GM04503 (cell line): ENCODE data around the gene CASZ1.

Experiments used
- DNase-seq: peaks from one replicate; pipeline ENCODE4 v3.0.0-alpha.2; 2012; ENCODE audit warnings: low read depth

The CASZ1 gene

GRCh38 chr1:10670190-10670589 lies 126.3 kb downstream of the CASZ1 start:
- DNase-seq = no peak

DNA sequence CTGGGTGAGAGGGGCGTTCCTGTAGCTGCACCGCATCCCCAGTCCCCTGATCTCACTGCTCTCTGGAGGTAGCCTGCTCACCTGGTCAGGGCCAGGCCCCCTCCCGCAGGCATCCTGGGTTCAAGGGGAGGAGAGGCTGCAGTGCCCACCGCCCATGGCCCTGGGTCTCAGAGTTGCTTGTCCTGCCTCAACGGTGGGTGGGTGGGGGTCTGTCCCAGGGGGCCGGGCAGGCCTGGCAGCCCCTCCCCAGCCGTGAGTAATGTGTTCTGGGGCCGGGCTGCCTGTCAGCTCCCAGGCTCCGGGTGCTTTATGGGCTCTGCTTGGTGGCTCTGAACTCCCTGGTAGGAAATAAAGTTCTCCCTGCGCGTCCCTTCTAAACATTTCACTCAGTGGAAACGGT lies 126.9 kb downstream of the CASZ1 start:
- no peak for DNase-seq

GRCh38 chr1:10667861-10668761 lies 128.3 kb downstream of the CASZ1 start:
- DNase-seq = no peak

DNA sequence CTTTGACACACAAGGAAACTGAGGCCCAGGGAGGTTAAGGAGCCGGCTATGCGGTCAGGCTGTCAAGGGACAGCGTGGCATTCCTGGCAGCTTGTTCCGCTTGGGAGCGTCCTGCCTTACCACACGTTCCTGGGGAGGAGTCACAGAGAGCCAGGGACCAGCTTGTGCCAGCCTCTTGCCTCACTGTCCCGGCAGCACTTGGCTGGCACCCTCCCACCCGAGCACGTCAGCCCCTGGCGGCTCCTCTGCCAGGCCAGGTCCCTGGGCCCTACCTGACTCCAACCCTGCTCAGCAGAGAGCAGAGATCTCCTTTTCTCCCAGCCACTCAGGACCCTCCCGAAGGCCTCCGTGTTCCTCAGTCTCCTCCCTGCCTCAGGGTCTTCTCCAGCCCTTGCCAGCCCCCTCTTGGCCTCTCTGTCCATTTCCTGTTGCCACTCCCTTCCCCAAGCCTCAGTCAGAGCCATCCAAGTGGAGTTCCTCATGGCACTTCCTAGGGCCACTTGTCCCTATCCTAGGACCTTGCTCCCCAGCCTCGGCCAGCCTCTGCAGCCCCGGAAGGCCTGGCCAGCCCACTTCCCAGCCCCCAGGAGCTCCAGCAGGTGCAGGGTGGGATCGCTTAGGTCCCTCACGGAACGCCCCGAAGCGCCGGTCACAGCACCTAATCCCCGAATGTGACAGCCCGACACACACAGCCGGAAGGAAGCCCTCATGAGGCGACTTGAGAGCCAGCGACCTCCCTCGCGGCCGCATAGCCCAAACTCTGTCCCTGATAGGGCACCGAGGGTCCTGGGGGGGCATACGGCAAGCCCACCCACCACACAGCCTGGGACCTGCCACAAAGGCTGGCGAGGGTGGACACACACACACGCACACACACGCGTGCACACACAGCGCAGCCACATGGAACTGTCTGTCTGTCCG lies 130.3 kb downstream of the CASZ1 start:
- no peak for DNase-seq

DNA sequence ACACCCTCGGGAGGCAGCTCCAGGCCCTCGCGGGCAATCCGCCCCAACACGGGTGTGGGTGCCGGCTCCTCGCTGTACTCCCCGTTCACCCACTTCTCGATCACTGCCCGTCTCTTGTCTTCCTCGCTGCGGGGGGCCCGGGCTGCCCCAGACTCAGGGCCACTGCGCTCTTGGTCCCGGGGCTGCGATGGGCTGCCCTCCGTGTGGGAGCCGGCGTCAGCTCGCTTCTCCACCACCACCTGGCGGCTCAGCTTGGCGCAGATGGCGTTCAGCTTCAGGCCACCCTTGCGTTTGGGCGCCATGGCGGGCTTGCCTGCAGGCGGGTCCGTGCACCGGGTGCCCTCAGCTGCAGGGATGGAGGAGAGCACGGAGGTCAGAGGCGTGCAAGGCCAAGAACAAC lies 131.2 kb downstream of the CASZ1 start:
- DNase-seq = no peak

DNA sequence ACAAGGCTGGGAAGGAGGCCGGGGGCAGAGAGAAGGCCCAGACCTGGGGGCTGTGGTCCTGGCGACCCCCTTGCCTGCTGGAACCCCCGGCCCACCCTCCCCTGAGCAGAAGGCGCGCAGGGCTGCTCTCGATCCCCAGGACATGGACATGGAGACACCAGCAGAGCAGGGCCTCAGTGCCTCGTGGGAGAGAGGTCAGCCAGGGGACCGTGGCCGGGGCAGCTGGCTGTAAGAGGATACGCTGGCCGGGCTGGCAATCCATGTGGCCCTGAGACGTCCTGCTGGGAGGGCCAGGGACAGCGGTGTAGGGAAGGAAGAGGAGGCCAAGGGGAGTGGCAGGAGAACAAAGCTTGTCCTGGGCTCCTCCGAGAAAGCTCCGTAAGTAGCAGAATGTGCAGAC lies 132.2 kb downstream of the CASZ1 start:
- no peak for DNase-seq

DNA sequence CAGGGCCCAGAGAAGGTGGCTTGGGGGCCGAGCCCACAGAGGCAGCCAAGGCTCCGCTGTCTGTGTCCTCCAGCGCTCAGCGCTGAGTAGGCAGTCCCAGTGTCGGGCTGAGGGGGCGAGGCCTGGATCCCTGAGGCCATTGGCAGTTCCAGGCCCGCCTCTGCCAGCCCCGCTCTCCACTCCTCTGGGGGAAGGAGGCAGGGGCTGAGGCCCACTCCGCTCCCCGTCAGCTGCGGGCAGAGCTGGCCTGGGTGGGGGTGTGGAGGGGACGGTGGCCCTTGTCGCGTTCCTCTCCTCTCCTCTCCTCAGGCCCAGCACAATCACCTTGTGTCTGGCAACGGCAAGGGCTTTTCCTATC lies 132.8 kb downstream of the CASZ1 start:
- no peak for DNase-seq

DNA sequence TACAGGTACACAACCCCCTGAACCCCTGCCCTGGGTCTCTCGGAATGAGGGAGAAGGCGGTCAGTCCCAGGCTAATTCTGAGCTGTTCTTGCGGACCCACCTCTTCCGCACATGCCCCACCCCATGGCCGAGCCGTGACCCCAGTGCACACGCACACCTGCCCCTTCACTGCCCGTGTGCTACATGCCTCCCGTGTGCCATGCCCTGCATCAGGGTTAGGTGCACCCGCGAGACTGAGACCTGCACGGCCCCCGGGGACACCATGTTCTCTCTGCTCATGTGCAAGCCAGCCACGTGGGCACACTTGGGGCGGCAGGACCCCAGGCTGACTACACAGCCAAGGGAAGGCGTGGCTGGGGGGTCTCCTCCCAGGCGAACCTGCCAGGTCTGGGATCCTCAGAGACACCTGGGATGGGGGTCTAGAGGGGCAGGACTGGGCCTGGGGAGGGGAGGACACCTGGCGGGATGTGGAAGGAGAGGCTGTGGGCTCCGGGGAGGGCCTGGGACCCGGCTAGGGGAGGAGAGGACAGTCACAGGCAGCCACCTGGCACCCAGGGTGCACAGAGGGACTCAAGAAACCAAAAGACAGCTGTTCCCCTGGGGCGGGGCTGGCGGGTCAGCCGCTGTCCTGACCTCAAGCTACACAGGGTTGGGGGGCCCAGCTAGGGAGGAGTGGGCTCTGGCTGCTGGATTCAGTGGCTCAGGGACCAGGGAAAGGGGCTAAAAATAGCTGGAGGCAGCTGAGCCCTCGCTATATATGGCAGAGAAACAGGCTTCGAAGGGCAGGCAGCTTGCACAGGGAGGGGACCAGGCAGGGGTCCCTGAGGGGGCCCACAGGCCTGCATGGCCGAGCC lies 133.4 kb downstream of the CASZ1 start:
- DNase-seq = no peak

- DNase-seq = no peak
These were observed 134.3 kb downstream of the CASZ1 start for GRCh38 chr1:10662090-10662688.

DNA sequence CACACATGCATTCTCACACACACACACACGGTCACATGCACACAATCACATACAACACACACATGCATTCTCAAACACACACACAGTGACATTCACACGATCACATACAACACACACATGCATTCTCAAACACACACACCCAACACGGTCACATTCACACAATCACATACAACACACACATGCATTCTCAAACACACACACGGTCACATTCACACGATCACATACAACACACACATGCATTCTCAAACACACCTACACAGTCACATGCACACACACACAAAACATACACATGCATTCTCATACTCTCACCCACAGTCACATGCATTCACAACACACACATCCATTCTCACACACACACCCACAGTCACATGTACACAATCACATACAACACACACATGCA lies 135.0 kb downstream of the CASZ1 start:
- no peak for DNase-seq

GRCh38 chr1:10659646-10660540 lies 136.6 kb downstream of the CASZ1 start:
- no peak for DNase-seq

- DNase-seq = no peak
These were observed 137.2 kb downstream of the CASZ1 start for GRCh38 chr1:10659218-10659617.

DNA sequence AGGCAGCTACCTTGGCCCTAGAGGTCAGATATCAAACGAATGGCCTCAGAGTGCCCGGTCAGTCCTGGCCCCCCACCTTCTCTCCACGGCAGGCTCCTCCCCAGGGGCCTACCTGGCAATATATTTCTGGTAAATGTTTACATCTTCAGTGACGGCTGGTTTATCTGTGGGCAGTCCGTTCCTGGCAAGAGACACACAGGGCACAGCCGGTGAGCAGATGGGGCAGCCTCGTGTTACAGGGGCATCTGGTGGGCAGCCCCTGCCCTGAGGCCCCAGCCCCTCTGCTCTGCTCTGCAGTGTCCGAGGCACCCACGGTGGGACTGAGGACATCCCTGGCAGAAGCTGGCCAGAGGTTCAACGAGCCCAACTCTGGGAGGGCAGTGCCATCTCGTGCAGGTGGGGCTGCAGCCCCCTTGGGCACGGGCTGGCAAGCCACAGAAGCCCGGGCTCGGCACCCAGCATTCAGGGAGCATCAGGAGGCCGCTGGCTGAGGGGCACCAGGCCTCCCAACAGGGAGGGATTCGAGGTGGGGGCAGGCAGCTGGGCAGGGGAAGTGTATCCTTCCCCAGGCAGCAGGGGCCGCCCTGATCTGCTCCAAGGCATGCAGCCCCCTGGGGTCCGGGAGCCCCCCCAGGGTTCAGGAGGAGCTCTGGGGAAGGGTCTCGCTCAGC lies 137.9 kb downstream of the CASZ1 start:
- DNase-seq = no peak

GRCh38 chr1:10657088-10657847 lies 139.2 kb downstream of the CASZ1 start:
- DNase-seq = no peak

DNA sequence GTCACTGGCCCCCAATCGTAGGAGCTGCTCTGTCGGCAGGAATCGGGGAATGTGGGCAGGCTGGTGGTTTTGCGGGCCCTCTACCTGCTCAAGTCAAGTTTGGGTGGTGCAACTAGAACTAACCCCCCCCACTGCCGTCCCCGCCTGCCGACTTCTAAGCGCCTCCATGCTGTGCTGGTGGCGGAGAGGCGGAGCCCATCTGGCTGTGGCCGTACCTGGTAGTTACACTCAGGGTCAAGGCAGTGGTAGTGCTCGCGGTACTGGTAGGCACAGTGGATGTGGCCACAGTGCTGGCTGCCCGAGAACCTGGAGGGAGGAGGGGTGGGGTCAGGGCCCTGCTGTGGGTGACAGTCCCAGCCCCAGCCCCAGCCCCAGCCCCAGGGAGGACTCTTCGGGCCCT lies 140.0 kb downstream of the CASZ1 start:
- no peak for DNase-seq

DNA sequence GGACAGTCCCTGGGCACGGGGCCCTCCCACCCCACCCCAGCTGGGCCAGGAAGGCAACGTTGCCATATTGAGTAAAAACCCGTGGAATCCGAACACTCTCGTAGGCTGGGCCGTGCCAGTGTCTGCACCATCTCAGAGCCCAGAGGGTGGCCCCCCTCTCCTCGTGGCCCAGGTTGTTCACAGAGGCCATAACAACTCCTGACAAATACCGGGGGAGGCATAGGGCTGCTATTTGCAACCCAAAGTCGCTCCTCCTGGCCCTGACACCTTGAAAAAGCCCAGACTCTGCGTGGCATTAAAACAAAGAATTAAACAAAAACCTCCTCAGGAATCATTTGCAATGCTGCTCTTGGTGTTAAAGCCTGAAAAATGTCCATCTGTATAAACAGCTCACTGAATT lies 141.4 kb downstream of the CASZ1 start:
- no peak for DNase-seq

DNA sequence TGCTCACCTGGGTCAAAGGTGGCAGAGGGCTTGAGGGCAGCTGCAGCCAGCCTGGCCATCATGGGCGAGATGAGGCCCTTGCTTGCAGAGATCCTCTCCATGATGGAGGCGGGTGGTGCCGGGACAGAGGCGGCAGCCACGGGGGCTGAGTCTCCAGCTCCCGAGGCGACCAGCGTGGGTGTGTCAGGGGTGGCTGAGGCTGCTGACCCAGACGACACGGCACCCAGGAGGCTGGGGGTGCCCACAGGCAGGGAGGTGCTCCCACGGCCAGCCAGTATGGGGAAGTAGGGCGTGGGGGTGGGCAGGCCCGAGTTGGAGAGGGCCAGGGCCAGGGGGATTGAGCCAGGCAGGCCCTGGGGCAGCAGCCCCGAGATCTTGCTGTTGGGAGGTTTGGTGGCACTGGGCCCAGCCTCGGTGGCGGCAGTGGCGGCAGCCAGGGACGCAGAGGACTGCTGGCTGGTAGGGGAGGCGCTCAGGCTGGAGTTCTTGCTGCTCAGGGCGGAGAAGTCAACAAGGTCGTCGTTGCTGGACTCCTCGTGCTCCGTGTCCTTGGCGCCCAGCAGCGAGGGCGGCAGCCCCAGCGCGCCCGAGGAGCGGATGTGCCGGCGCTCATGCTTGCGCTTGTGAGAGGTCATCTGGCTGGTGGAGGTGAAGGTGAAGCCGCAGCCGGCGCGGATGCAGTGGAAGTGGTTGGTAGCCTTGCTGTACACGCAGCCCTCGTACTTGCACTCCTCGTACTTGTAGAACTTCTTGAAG lies 142.9 kb downstream of the CASZ1 start:
- DNase-seq = no peak

- no peak for DNase-seq
These were observed 143.8 kb downstream of the CASZ1 start for GRCh38 chr1:10652626-10653025.

DNA sequence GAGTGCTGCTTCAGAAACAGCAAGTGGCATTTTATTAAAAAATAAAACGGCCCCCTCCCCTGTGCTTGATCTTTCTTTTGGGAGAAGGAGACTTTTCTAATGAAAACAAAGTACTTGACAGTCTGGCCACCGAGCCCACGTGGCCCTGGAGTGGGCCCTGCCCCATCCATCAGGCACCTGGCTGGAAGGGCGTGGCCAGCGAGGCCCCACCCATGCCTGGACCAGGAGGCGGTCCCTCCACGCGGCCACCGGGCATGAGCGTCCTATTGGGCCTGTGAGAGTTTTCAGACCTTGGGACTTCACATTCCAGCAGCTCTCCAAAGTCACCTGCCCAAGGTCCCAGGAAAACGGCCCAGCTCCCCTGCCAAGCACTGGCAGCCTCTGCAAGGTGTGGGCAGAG lies 144.7 kb downstream of the CASZ1 start:
- no peak for DNase-seq
